Endothelial cell of umbilical vein (primary cell): ENCODE measurements around the gene TRIM61. TPM values are rescaled to one million over a fixed set of nuclear protein-coding genes. Genes with fewer than 3 reads are reported as not detected.
"Not testable (repeated sequence)": the region's sequence is repeated elsewhere in the genome, so short reads cannot be mapped to it uniquely, and the experiment has no call there.

Experiments
- BruUV-seq: library from RNA; stranded (reverse); fragments of 400-500 nt; replicated peaks from 2 replicates; lab custom pipeline; 2021; lab: Mats Ljungman, UMichigan
- CTCF ChIA-PET: fragments of 300-600, 350-600 bp; sonication (Branson Sonifier 250); formaldehyde crosslinking; loops from one replicate; lab custom pipeline; 2021; ENCODE audit warnings: antibody characterized with exemption, inconsistent platforms; lab: Charles Lee
- POLR2A ChIA-PET: fragments of 300-600, 350-600 bp; sonication (Branson Sonifier 250); formaldehyde crosslinking; loops from one replicate; lab custom pipeline; 2021; ENCODE audit warnings: antibody characterized with exemption, inconsistent platforms; lab: Charles Lee
- DNase-seq: peaks from one replicate; pipeline ENCODE4 v3.0.0-alpha.2; 2011; ENCODE audit warnings: low read depth, low spot score
- FAIRE-seq: peaks from 2 replicates; lab custom pipeline; 2011; peaks lifted over from hg19 to GRCh38; lab: Jason Lieb, UNC
- H2AFZ ChIP-seq: 2 replicates; pipeline ENCODE4 v1.6.0; 2012; ENCODE audit warnings: low read depth, low read length, control low read depth, inconsistent platforms
- H3K27ac ChIP-seq: 2 replicates; pipeline ENCODE4 v1.5.1; 2011; ENCODE audit warnings: low read depth, mild to moderate bottlenecking, control low read depth, low read length, moderate library complexity; ENCODE audit not compliant: insufficient read depth
- H3K27me3 ChIP-seq, 2 experiments: 2 replicates each; pipeline versions ENCODE4 v1.6.0 to v1.6.1; 2011; ENCODE audit warnings: low read length in 2 of 2, mixed read lengths in 1 of 2; ENCODE audit not compliant: control insufficient read depth in 2 of 2, insufficient read depth in 2 of 2
- H3K36me3 ChIP-seq, 2 experiments: 2 replicates in 1 of 2; 3 replicates in 1 of 2; pipeline ENCODE4 v1.5.1; 2011; ENCODE audit warnings: low read length in 2 of 2, mild to moderate bottlenecking in 1 of 2, moderate library complexity in 1 of 2; ENCODE audit not compliant: control insufficient read depth in 2 of 2, insufficient read depth in 2 of 2; ENCODE audit errors: extremely low read depth in 1 of 2
- H3K4me1 ChIP-seq: 3 replicates; pipeline ENCODE4 v1.5.1; 2011; ENCODE audit warnings: mild to moderate bottlenecking, low read length; ENCODE audit not compliant: control insufficient read depth, insufficient read depth; ENCODE audit errors: extremely low read depth
- H3K4me2 ChIP-seq: 2 replicates; pipeline ENCODE4 v1.6.1; 2011; ENCODE audit warnings: low read length, control low read depth, mixed read lengths; ENCODE audit not compliant: insufficient read depth
- H3K4me3 ChIP-seq, 3 experiments: fragments of 200-600 bp in 1 of 3; sonication (generic), shearing (Covaris generic) in 1 of 3; replicated peaks in 1 of 3; 2 replicates each; pipeline ENCODE4 v1.5.1; 2011 to 2016; ENCODE audit warnings: control low read depth in 3 of 3, low read length in 3 of 3, mild to moderate bottlenecking in 2 of 3, inconsistent platforms in 1 of 3, low read depth in 1 of 3, moderate library complexity in 1 of 3; ENCODE audit not compliant: insufficient read depth in 1 of 3
- H3K79me2 ChIP-seq: 2 replicates; pipeline ENCODE4 v1.6.0; 2012; ENCODE audit warnings: low read length, inconsistent platforms; ENCODE audit not compliant: control insufficient read depth, insufficient read depth
- H3K9ac ChIP-seq: replicated peaks from 2 replicates; pipeline ENCODE3; 2011; ENCODE audit warnings: low read length, control low read depth; ENCODE audit not compliant: insufficient read depth; ENCODE audit errors: extremely low read depth
- H3K9me1 ChIP-seq: replicated peaks from 3 replicates; pipeline ENCODE4 v1.6.0; 2011; ENCODE audit warnings: mild to moderate bottlenecking, low read length; ENCODE audit not compliant: control insufficient read depth, insufficient read depth; ENCODE audit errors: extremely low read depth
- H3K9me3 ChIP-seq: replicated peaks from 2 replicates; pipeline ENCODE4 v1.5.1; 2012; ENCODE audit warnings: low read length, inconsistent platforms; ENCODE audit not compliant: control insufficient read depth, insufficient read depth
- H4K20me1 ChIP-seq: replicated peaks from 2 replicates; pipeline ENCODE3; 2011; ENCODE audit warnings: mild to moderate bottlenecking, low read length; ENCODE audit not compliant: control insufficient read depth, insufficient read depth; ENCODE audit errors: extremely low read depth
- CTCF ChIP-seq, 2 donors: IDR thresholded peaks; 1 replicate in 1 of 2; 2 replicates in 1 of 2; pipeline ENCODE4 v1.5.1; 2011; ENCODE audit warnings: low read length in 2 of 2, mild to moderate bottlenecking in 2 of 2, moderate library complexity in 2 of 2, control low read depth in 1 of 2, inconsistent platforms in 1 of 2, low read depth in 1 of 2; ENCODE audit not compliant: insufficient read depth in 1 of 2; ENCODE audit errors: extremely low read depth in 1 of 2
- EZH2 ChIP-seq: IDR thresholded peaks from 2 replicates; pipeline ENCODE4 v1.6.1; 2012; ENCODE audit warnings: borderline replicate concordance, low read depth, mild to moderate bottlenecking, moderate library complexity, low read length, inconsistent platforms; ENCODE audit not compliant: severe bottlenecking
- FOS ChIP-seq: IDR thresholded peaks from 2 replicates; pipeline ENCODE4 v1.6.1; 2011; ENCODE audit warnings: mild to moderate bottlenecking, low read length, moderate library complexity, borderline replicate concordance; ENCODE audit not compliant: insufficient read depth
- GATA2 ChIP-seq: IDR thresholded peaks from 2 replicates; pipeline ENCODE4 v1.7.0; 2011; ENCODE audit warnings: low read depth, mild to moderate bottlenecking, moderate library complexity, mixed read lengths, low read length; ENCODE audit not compliant: insufficient read length, insufficient read depth
- JUN ChIP-seq: IDR thresholded peaks from 2 replicates; pipeline ENCODE4 v1.6.1; 2011; ENCODE audit warnings: borderline replicate concordance, low read depth; ENCODE audit not compliant: insufficient read length, insufficient read depth
- MAX ChIP-seq: IDR thresholded peaks from 2 replicates; pipeline ENCODE4 v1.6.1; 2011; ENCODE audit not compliant: insufficient read depth, insufficient read length
- MYC ChIP-seq: IDR thresholded peaks from one replicate; pipeline ENCODE4 v1.6.1; 2011; ENCODE audit warnings: mild to moderate bottlenecking, low read depth, low read length
- POLR2A ChIP-seq: IDR thresholded peaks from 2 replicates; pipeline ENCODE4 v1.6.1; 2012; ENCODE audit warnings: low read depth, mild to moderate bottlenecking, control low read depth, low read length
- POLR2AphosphoS5 ChIP-seq: IDR thresholded peaks from 2 replicates; pipeline ENCODE4 v1.6.1; 2012; ENCODE audit warnings: low read depth, mild to moderate bottlenecking, control low read depth, low read length, moderate library complexity; ENCODE audit not compliant: insufficient read depth
- dilution Hi-C: fragments of 300-500 bp; cut with MboI; formaldehyde crosslinking; loops from one replicate; pipeline ENCODE4 v1.15.0; 2019; ENCODE audit warnings: low sequenced_read_pairs; ENCODE audit not compliant: extremely low pct_ligation_motif_present
- intact Hi-C: fragments of 100-400 bp; cut with micrococcal nuclease; formaldehyde crosslinking; loops from one replicate; pipeline ENCODE4 v1.10.0; 2022
- polyA plus RNA-seq, 4 experiments: library from polyadenylated mRNA; depleted of rRNA in 3 of 4; stranded (reverse) in 3 of 4; unstranded in 1 of 4; fragments of >200 nt; gene quantifications; 2 replicates each; pipeline versions ENCODE4 v1.2.1 to v1.2.3, GENCODE V29; 2011 to 2012; ENCODE audit warnings: missing spikeins in 1 of 4
- total RNA-seq: library from RNA; stranded (reverse); gene quantifications from 2 replicates; pipeline ENCODE4 v1.2.3, GENCODE V29; 2021

TRIM61 gene
- total and polyA plus RNA-seq, 2 donors (not counting 3 experiments of a cell fraction or from before 2014, with no cell fraction given) = 0.22 TPM; not detected in 1

DNA sequence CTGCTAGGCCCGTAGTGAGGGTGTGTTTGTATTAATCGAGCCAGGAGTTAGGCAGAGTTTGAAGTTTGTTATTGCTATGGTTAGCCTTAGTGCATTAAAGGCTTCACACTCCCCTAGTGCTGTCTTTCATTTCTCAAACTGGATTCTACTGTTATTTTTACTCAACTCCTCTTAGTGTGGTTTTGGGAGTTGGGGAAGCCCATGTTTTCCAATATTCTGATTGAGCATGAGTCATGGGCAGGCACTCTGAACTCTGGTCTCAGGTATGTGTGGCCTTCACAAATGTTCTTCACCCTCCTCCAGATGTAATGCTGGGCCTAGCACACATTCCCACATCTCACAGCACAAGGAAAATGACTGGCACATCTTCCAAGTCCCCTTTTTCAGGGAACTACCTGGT is 50.4 kb downstream of the TRIM61 start:
- dilution Hi-C loops = not testable (repeated sequence)

GRCh38 chr4:164926301-164926700 is 51.2 kb downstream of the TRIM61 start:
- no peak overlapping the region for H3K9ac ChIP-seq
- no peaks in the 10 kb centered on the region for H3K4me1 ChIP-seq
- TF ChIP-seq MYC (no peak), JUN (no peak), EZH2 (no peak), POLR2AphosphoS5 (no peak), GATA2 (no peak), CTCF (IDR thresholded peaks at IDR 0.05; ENCODE audit: extremely low read depth in 1 of 2, insufficient read depth in 1 of 2, low read depth in 1 of 2, low read length in 2 of 2) (no peak), MAX (no peak), POLR2A (no peak), FOS (no peak)
- ChIA-PET POLR2A (no interaction called here), CTCF (no interaction called here)
- H4K20me1 ChIP-seq = no peaks in the 10 kb centered on the region
- intact Hi-C loops = no loop called here
- DNase-seq (no peak), FAIRE-seq (no peak)
- no peak overlapping the region for H3K4me2 ChIP-seq
- no peaks in the 10 kb centered on the region for H3K79me2 ChIP-seq
- H3K4me3 ChIP-seq = no peak overlapping the region
- no peak overlapping the region for H3K27ac ChIP-seq
- no TSS peak for BruUV-seq
- no peaks in the 10 kb centered on the region for H3K9me3 ChIP-seq
- H3K27me3 ChIP-seq = no peaks in the 10 kb centered on the region
- dilution Hi-C loops = no loop called here
- H3K36me3 ChIP-seq = no peaks in the 10 kb centered on the region
- H3K9me1 ChIP-seq = no peaks in the 10 kb centered on the region
- no peak overlapping the region for H2AFZ ChIP-seq

More for the DNA sequence above, 50.4 kb downstream of the TRIM61 start:
- H2AFZ ChIP-seq, POLR2A ChIA-PET, H3K4me3 ChIP-seq, intact Hi-C loops, H3K9me3 ChIP-seq, CTCF ChIA-PET, BruUV-seq, H3K9me1 ChIP-seq, DNase-seq, H3K36me3 ChIP-seq, H3K4me1 ChIP-seq, H3K9ac ChIP-seq, H3K27me3 ChIP-seq, H3K27ac ChIP-seq, H4K20me1 ChIP-seq, FAIRE-seq, H3K4me2 ChIP-seq, H3K79me2 ChIP-seq: not testable (repeated sequence)
